Transverse colon (tissue), 4 donors: ENCODE results near the gene ARID3C.

Experiments used
- CTCF ChIP-seq, 5 experiments: fragments of 200-600 bp in 3 of 5; fragments of 450-650 bp in 2 of 5; sonication (generic) in 3 of 5; IDR thresholded peaks; 1 replicate in 2 of 5; 2 replicates in 3 of 5; pipeline ENCODE4 v1.5.1; 2016 to 2017; ENCODE audit warnings: antibody characterized with exemption in 5 of 5, inconsistent platforms in 3 of 5, mild to moderate bottlenecking in 2 of 5, moderate library complexity in 1 of 5
- POLR2A ChIP-seq: fragments of 450-650 bp; IDR thresholded peaks from one replicate; pipeline ENCODE4 v1.6.1; 2016; ENCODE audit warnings: antibody characterized with exemption, mild to moderate bottlenecking, moderate library complexity
- POLR2AphosphoS5 ChIP-seq, 3 donors: sonication (generic); formaldehyde crosslinking; IDR thresholded peaks; one replicate each; pipeline ENCODE4 v1.6.1; 2016; ENCODE audit warnings: antibody characterized with exemption in 3 of 3

GRCh38 chr9:34651876-34652601 lies 23.2 kb upstream of the ARID3C start, which contains the start of gene IL11RA:
- TF ChIP-seq CTCF (IDR thresholded peaks at IDR 0.05) = no peak
- TF ChIP-seq POLR2AphosphoS5 (IDR thresholded peaks at IDR 0.05) = peak; percentile 40 to 72 (median 59)
- TF ChIP-seq POLR2A = peak; percentile 61
